MM.1S (cell line): Measurements from ENCODE around the gene RFFL.

Source experiments
- CTCF ChIP-seq: fragments of 300-600 bp; sonication (generic); IDR thresholded peaks from 2 replicates; pipeline ENCODE4 v1.5.1; 2016; ENCODE audit warnings: antibody characterized with exemption, low read length, mixed read lengths
- EZH2 ChIP-seq: fragments of 300-600 bp; sonication (generic); optimal IDR thresholded peaks from 2 replicates; pipeline ENCODE3; 2017; ENCODE audit warnings: low read depth, mild to moderate bottlenecking, antibody characterized with exemption, low read length, mixed read lengths

DNA sequence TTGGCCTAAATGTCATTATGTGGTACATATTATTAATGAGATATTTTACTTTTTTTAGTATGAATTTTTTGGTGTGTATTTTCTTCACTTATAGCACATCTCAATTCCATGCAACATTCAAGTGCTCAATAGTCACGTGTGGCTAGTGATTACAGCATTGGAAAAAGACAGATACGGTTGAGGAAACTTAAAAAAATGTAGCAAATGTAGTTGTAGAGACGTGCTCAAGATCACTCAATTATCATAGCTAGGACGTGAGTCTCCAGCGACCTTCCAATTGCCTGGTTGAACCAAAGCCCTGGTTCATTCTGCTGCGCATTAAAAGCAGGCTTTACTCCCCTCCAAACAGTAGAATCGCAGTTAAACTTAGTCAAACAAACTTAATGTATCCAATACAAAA lies 84.4 kb downstream of the RFFL start:
- TF ChIP-seq CTCF (no peak), EZH2 (no peak)
